SK-N-MC (cell line): ENCODE results near the gene DTWD1.
"Not testable (repeated sequence)": the region's sequence is repeated elsewhere in the genome, so short reads cannot be mapped to it uniquely, and the experiment has no call there.

Experiments
- DNase-seq: peaks from one replicate; pipeline ENCODE4 v3.0.0-alpha.2; 2011; ENCODE audit warnings: low read depth, low spot score
- H3K27ac ChIP-seq: fragments of 200-600 bp; sonication (generic); 2 replicates; pipeline ENCODE4 v1.5.1; 2016; ENCODE audit warnings: mixed run types
- H3K36me3 ChIP-seq: fragments of 200-600 bp; sonication (generic); 2 replicates; pipeline ENCODE4 v1.6.1; 2017; ENCODE audit warnings: antibody characterized with exemption, low read length, mixed read lengths; ENCODE audit not compliant: insufficient read depth
- H3K4me3 ChIP-seq: fragments of 200-600 bp; sonication (generic); 2 replicates; pipeline ENCODE4 v1.5.1; 2016
- H3K9ac ChIP-seq: fragments of 200-600 bp; sonication (generic); 2 replicates; pipeline ENCODE4 v1.8.0; 2017; ENCODE audit warnings: mixed run types, mixed read lengths; ENCODE audit not compliant: insufficient read length
- H3K9me3 ChIP-seq: fragments of 200-600 bp; sonication (generic); 2 replicates; pipeline ENCODE4 v1.6.1; 2017; ENCODE audit warnings: low read depth, mild to moderate bottlenecking, antibody characterized with exemption, low read length, moderate library complexity, mixed read lengths
- EZH2 ChIP-seq: fragments of 200-600 bp; sonication (generic); IDR thresholded peaks from one replicate; pipeline ENCODE4 v1.6.1; 2017; ENCODE audit warnings: antibody characterized with exemption
- FOXP2 ChIP-seq: optimal IDR thresholded peaks from 2 replicates; pipeline ENCODE3; 2011; ENCODE audit warnings: mild to moderate bottlenecking, moderate library complexity; ENCODE audit not compliant: insufficient read depth; ENCODE audit errors: extremely low read length, control extremely low read depth
- POLR2AphosphoS5 ChIP-seq: IDR thresholded peaks from 2 replicates; pipeline ENCODE4 v1.6.1; 2012; ENCODE audit warnings: mild to moderate bottlenecking, low read depth, low read length, borderline replicate concordance

DTWD1 gene

GRCh38 chr15:49620658-49621368, at the start of gene DTWD1, which contains the start of gene FAM227B:
Gene DTWD1, plus strand, starts transcription at chr15:49621048. Its CDS starts 4,120 bp downstream, at chr15:49625168.
Gene FAM227B, minus strand, starts transcription at chr15:49620818. Its CDS starts 5,647 bp downstream, at chr15:49615171.
- peak within 1 kb of the TSS; percentile 65; the same call in 1 of the 2 replicates for H3K27ac ChIP-seq
- H3K9me3 ChIP-seq: no peaks in the 10 kb centered on the region; the same call in 1 of the 2 replicates
- peak within 1 kb of the TSS; percentile 96 for H3K9ac ChIP-seq
- TF ChIP-seq FOXP2 (peak; percentile 77), EZH2 (no peak), POLR2AphosphoS5 (peak; percentile 93)
- peaks cover 12% of the 10 kb centered on the region for H3K36me3 ChIP-seq
- peak within 1 kb of the TSS; percentile 88 for H3K4me3 ChIP-seq
- peak; percentile 80 for DNase-seq

- no peaks in the 10 kb centered on the region for H3K36me3 ChIP-seq
- DNase-seq: no peak
- TF ChIP-seq FOXP2: no peak
- TF ChIP-seq EZH2: no peak
- TF ChIP-seq POLR2AphosphoS5: no peak
- H3K9ac ChIP-seq: no peak overlapping the region
- no peak overlapping the region for H3K27ac ChIP-seq
- H3K9me3 ChIP-seq: no peaks in the 10 kb centered on the region
- H3K4me3 ChIP-seq: no peak overlapping the region
Measured at GRCh38 chr15:49573421-49573820, 47.4 kb upstream of the DTWD1 start.

GRCh38 chr15:49589030-49589429, 31.8 kb upstream of the DTWD1 start:
- TF ChIP-seq EZH2 (no peak), FOXP2 (no peak), POLR2AphosphoS5 (no peak)
- no peaks in the 10 kb centered on the region for H3K9me3 ChIP-seq
- H3K27ac ChIP-seq: no peak overlapping the region
- H3K36me3 ChIP-seq: no peaks in the 10 kb centered on the region
- H3K9ac ChIP-seq: no peak overlapping the region
- DNase-seq: no peak
- no peak overlapping the region for H3K4me3 ChIP-seq

- not testable (repeated sequence) for H3K9me3 ChIP-seq, H3K36me3 ChIP-seq, H3K4me3 ChIP-seq, H3K27ac ChIP-seq, H3K9ac ChIP-seq, DNase-seq
Measured at GRCh38 chr15:49592829-49593316, 28.0 kb upstream of the DTWD1 start.

- H3K36me3 ChIP-seq: no peaks in the 10 kb centered on the region
- no peak for DNase-seq
- H3K9me3 ChIP-seq: no peaks in the 10 kb centered on the region
- no peak overlapping the region for H3K9ac ChIP-seq
- TF ChIP-seq FOXP2 (no peak), POLR2AphosphoS5 (no peak), EZH2 (no peak)
- no peak overlapping the region for H3K27ac ChIP-seq
- no peak overlapping the region for H3K4me3 ChIP-seq
Measured at GRCh38 chr15:49604625-49605409, 16.0 kb upstream of the DTWD1 start.

- H3K9me3 ChIP-seq: no peaks in the 10 kb centered on the region
- DNase-seq: no peak
- no peak overlapping the region for H3K27ac ChIP-seq
- no peaks in the 10 kb centered on the region for H3K36me3 ChIP-seq
- no peak for TF ChIP-seq POLR2AphosphoS5
- no peak for TF ChIP-seq EZH2
- TF ChIP-seq FOXP2: no peak
- no peak overlapping the region for H3K9ac ChIP-seq
- H3K4me3 ChIP-seq: no peak overlapping the region
Measured at GRCh38 chr15:49605588-49605987, 15.3 kb upstream of the DTWD1 start.

GRCh38 chr15:49606594-49606993, 14.3 kb upstream of the DTWD1 start:
- Histone ChIP-seq H3K36me3 (no peaks in the 10 kb centered on the region), H3K27ac (no peak overlapping the region), H3K9ac (no peak overlapping the region), H3K4me3 (no peak overlapping the region), H3K9me3 (no peaks in the 10 kb centered on the region)
- TF ChIP-seq EZH2 (no peak), FOXP2 (no peak), POLR2AphosphoS5 (no peak)
- DNase-seq: no peak

- no peak overlapping the region for H3K27ac ChIP-seq
- no peak for DNase-seq
- TF ChIP-seq EZH2 (no peak), FOXP2 (no peak), POLR2AphosphoS5 (no peak)
- H3K9ac ChIP-seq: no peak overlapping the region
- no peaks in the 10 kb centered on the region for H3K36me3 ChIP-seq
- H3K9me3 ChIP-seq: no peaks in the 10 kb centered on the region
- no peak overlapping the region for H3K4me3 ChIP-seq
Measured at GRCh38 chr15:49610157-49610918, 10.5 kb upstream of the DTWD1 start.

- not testable (repeated sequence) for DNase-seq, H3K9ac ChIP-seq, H3K36me3 ChIP-seq, H3K4me3 ChIP-seq, H3K27ac ChIP-seq, H3K9me3 ChIP-seq
Measured at GRCh38 chr15:49612240-49612639, 8.6 kb upstream of the DTWD1 start.
